ENCODE results near the gene PGGT1B. TPM values are rescaled to one million over a fixed set of nuclear protein-coding genes. Genes with fewer than 3 reads are reported as not detected.
A peak's percentile ranks its signal among the peaks of the same experiment; 100 is the strongest.
"Not testable (repeated sequence)": the region's sequence is repeated elsewhere in the genome, so short reads cannot be mapped to it uniquely, and the experiment has no call there.

Gene PGGT1B
- total RNA-seq, 4 donors from 2014 or later: 8.7 to 16.5 (median 14.8) TPM

GRCh38 chr5:115265220-115265619 is 2.5 kb upstream of the PGGT1B start:
- DNase-seq (ENCODE audit: low spot score in 2 of 2): no peak
- no peak overlapping the region for H3K4me3 ChIP-seq (ENCODE audit: low read depth, poor library complexity, severe bottlenecking)
- no peak for TF ChIP-seq CTCF (IDR thresholded peaks at IDR 0.05)
- no peak for TF ChIP-seq POLR2A (IDR thresholded peaks at IDR 0.05)
- WGBS, 2 donors: 95 to 97% methylated on average over 13 of the region's 13 CpGs
- intact Hi-C loops (cut with DNase I; ENCODE audit: low total_unique reads): no loop called here

- 97 to 98% methylated on average over 4 to 8 of the region's 13 CpGs for WGBS, 2 donors
- intact Hi-C loops (cut with DNase I; ENCODE audit: low total_unique reads): no loop called here
- TF ChIP-seq POLR2A (IDR thresholded peaks at IDR 0.05) (no peak), CTCF (IDR thresholded peaks at IDR 0.05) (no peak)
- no peak overlapping the region for H3K4me3 ChIP-seq (ENCODE audit: low read depth, poor library complexity, severe bottlenecking)
- DNase-seq (ENCODE audit: low spot score in 2 of 2): no peak
These were observed 2.1 kb upstream of the PGGT1B start for GRCh38 chr5:115264786-115265185.

- no peak for DNase-seq (ENCODE audit: low spot score in 2 of 2)
- WGBS, 2 donors: 47 to 54% methylated on average over 7 of the region's 7 CpGs
- TF ChIP-seq POLR2A (IDR thresholded peaks at IDR 0.05) (no peak), CTCF (IDR thresholded peaks at IDR 0.05) (no peak)
- H3K4me3 ChIP-seq (ENCODE audit: low read depth, poor library complexity, severe bottlenecking): peak overlapping the region; percentile 96
- intact Hi-C loops (cut with DNase I; ENCODE audit: low total_unique reads): no loop called here
These were observed 352 bp upstream of the PGGT1B start for GRCh38 chr5:115263078-115263380.

GRCh38 chr5:115262011-115262320 is 711 bp downstream of the PGGT1B start:
- no peak for DNase-seq (ENCODE audit: low spot score in 2 of 2)
- peak overlapping the region; percentile 96 for H3K4me3 ChIP-seq (ENCODE audit: low read depth, poor library complexity, severe bottlenecking)
- 0 to 3% methylated on average over 8 of the region's 8 CpGs for WGBS, 2 donors
- TF ChIP-seq POLR2A (IDR thresholded peaks at IDR 0.05) (no peak), CTCF (IDR thresholded peaks at IDR 0.05) (no peak)
- intact Hi-C loops (cut with DNase I; ENCODE audit: low total_unique reads): no loop called here

GRCh38 chr5:115260248-115260647 is 2.4 kb downstream of the PGGT1B start:
- no peak for DNase-seq (ENCODE audit: low spot score in 2 of 2)
- TF ChIP-seq CTCF (IDR thresholded peaks at IDR 0.05) (no peak), POLR2A (IDR thresholded peaks at IDR 0.05) (no peak)
- WGBS, 2 donors: 93 to 94% methylated on average over 2 of the region's 2 CpGs
- intact Hi-C loops (cut with DNase I; ENCODE audit: low total_unique reads): no loop called here
- H3K4me3 ChIP-seq (ENCODE audit: low read depth, poor library complexity, severe bottlenecking): no peak overlapping the region

GRCh38 chr5:115257981-115258380 is 4.7 kb downstream of the PGGT1B start:
- DNase-seq (ENCODE audit: low spot score in 2 of 2): no peak
- intact Hi-C loops (cut with DNase I; ENCODE audit: low total_unique reads): no loop called here
- no peak overlapping the region for H3K4me3 ChIP-seq (ENCODE audit: low read depth, poor library complexity, severe bottlenecking)
- no peak for TF ChIP-seq POLR2A (IDR thresholded peaks at IDR 0.05)
- TF ChIP-seq CTCF (IDR thresholded peaks at IDR 0.05): no peak

- intact Hi-C loops (cut with DNase I; ENCODE audit: low total_unique reads); DNase-seq (ENCODE audit: low spot score in 2 of 2): not testable (repeated sequence)
- WGBS, 2 donors: 62 to 66% methylated on average over 5 of the region's 5 CpGs
These were observed 13.3 kb downstream of the PGGT1B start for GRCh38 chr5:115249379-115249778.

More at GRCh38 chr5:115249379-115249778, 13.3 kb downstream of the PGGT1B start:
- not testable (repeated sequence) for H3K4me3 ChIP-seq (ENCODE audit: low read depth, poor library complexity, severe bottlenecking)

Measured in lower leg skin (tissue), 4 donors.